ENCODE data around the gene IFNA2. TPM values are rescaled to one million over a fixed set of nuclear protein-coding genes. Genes with fewer than 3 reads are reported as not detected.

IFNA2 gene
- total RNA-seq, 4 donors from 2014 or later = not detected

- H3K27me3 ChIP-seq = peaks cover 0 to 79% (median 5%) of the 10 kb centered on the region in 4 donors
- no peaks in the 10 kb centered on the region for H3K36me3 ChIP-seq
- 84 to 96% methylated on average over 5 of the region's 5 CpGs for WGBS, 2 donors
- DNase-seq = no peak
- H3K4me3 ChIP-seq = no peak overlapping the region
- intact Hi-C loops (cut with DNase I) = no loop called here
- TF ChIP-seq CTCF (IDR thresholded peaks at IDR 0.05) = no peak
- TF ChIP-seq POLR2A (IDR thresholded peaks at IDR 0.05) = no peak
- H3K27ac ChIP-seq = no peak overlapping the region
- no peaks in the 10 kb centered on the region for H3K9me3 ChIP-seq
- peaks cover 6 to 22% (median 13%) of the 10 kb centered on the region in 3 donors for H3K4me1 ChIP-seq
Measured at GRCh38 chr9:21398955-21399489, 13.8 kb upstream of the IFNA2 start.

- H3K27me3 ChIP-seq = peaks cover 0 to 85% (median 0%) of the 10 kb centered on the region in 4 donors
- no peak overlapping the region for H3K27ac ChIP-seq
- DNase-seq = no peak
- H3K4me3 ChIP-seq = peak overlapping the region; percentile 15 to 68 (median 45)
- H3K4me1 ChIP-seq = peaks cover 0 to 8% (median 3%) of the 10 kb centered on the region in 3 donors
- WGBS, 2 donors = 10 to 27% methylated on average over 13 to 28 of the region's 40 CpGs
- no peaks in the 10 kb centered on the region for H3K36me3 ChIP-seq
- intact Hi-C loops (cut with DNase I) = no loop called here
- no peaks in the 10 kb centered on the region for H3K9me3 ChIP-seq
- TF ChIP-seq POLR2A (IDR thresholded peaks at IDR 0.05) (no peak), CTCF (IDR thresholded peaks at IDR 0.05) (peak in 5 of 6 experiments; percentile 39 to 73 (median 57))
Measured at GRCh38 chr9:21395778-21396717, 10.8 kb upstream of the IFNA2 start.

DNA sequence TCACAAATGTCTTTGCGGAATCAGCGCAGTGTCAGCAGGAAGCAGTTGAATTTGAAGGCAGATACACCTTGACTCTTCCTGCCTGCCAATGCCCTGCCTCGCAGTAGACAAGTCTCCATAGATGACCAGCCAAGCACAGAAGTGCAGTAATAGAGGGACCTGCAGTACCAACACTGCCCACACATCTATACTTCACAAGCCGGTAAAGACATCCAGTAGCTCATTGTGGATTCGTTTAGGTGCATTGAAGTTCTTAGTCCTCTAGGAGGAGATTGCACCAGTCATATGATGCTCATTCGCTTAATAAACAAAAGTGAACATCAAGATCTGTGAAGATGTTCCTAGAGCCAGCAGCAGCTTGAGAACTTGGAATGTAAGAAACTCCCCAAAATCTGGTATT lies 7.1 kb upstream of the IFNA2 start:
- peaks cover 0 to 84% (median 0%) of the 10 kb centered on the region in 4 donors for H3K27me3 ChIP-seq
- intact Hi-C loops (cut with DNase I) = no loop called here

DNA sequence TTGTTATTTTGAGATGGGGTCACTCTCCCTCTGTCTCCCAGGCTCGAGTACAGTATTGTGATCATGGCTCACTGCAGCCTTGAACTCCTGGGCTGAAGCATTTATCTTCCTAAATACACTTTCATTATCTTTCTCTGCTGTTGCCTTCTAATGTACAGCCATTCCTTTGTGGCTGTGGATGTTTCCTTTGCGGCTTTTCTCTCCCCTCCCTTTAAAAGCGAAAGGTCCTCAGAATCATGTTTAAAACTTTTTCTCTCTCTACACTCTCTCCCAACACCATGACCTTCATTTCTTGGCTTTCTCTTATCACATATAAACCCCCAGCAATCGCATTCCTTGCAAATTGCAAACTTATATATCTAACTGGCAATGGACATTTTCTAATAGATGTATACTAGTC lies 1.6 kb downstream of the IFNA2 start:
- no peak for DNase-seq
- H3K36me3 ChIP-seq = no peaks in the 10 kb centered on the region
- peaks cover 0 to 58% (median 2%) of the 10 kb centered on the region in 4 donors for H3K27me3 ChIP-seq
- intact Hi-C loops (cut with DNase I) = no loop called here
- no peaks in the 10 kb centered on the region for H3K9me3 ChIP-seq
- 57 to 64% methylated on average over 4 of the region's 4 CpGs for WGBS, 2 donors
- no peak overlapping the region for H3K4me3 ChIP-seq
- TF ChIP-seq CTCF (IDR thresholded peaks at IDR 0.05) (no peak), POLR2A (IDR thresholded peaks at IDR 0.05) (no peak)
- H3K4me1 ChIP-seq = peaks cover 0 to 5% (median 0%) of the 10 kb centered on the region in 3 donors
- no peak overlapping the region for H3K27ac ChIP-seq

More for the DNA sequence above, 7.1 kb upstream of the IFNA2 start:
- Histone ChIP-seq H3K4me3 (no peak overlapping the region), H3K4me1 (peaks cover 0 to 8% (median 3%) of the 10 kb centered on the region in 3 donors), H3K9me3 (no peaks in the 10 kb centered on the region), H3K27ac (no peak overlapping the region), H3K36me3 (no peaks in the 10 kb centered on the region)
- 82 to 91% methylated on average over 4 to 5 of the region's 6 CpGs for WGBS, 2 donors
- peak in 3 of 6 experiments; percentile 11 to 40 (median 23) for TF ChIP-seq CTCF (IDR thresholded peaks at IDR 0.05)
- no peak for TF ChIP-seq POLR2A (IDR thresholded peaks at IDR 0.05)
- DNase-seq = no peak
